B cell (primary cell): Measurements from ENCODE around the gene KIF25. TPM values are rescaled to one million over a fixed set of nuclear protein-coding genes. Genes with fewer than 3 reads are reported as not detected.

Experiments used
- ATAC-seq: fragments of 200-7000 bp; cut with Tn5 transposase; one replicate; pipeline ENCODE4 v1.10.0; 2021; ENCODE audit warnings: low read depth, mild to moderate bottlenecking, moderate number of reproducible peaks, moderate library complexity
- CTCF ChIA-PET: fragments of 350-600 bp; sonication (Branson Sonifier 250); formaldehyde crosslinking; loops from one replicate; lab custom pipeline; 2021; ENCODE audit warnings: antibody characterized with exemption, inconsistent platforms; lab: Charles Lee
- POLR2A ChIA-PET: fragments of 350-600 bp; sonication (Branson Sonifier 250); formaldehyde crosslinking; loops from one replicate; lab custom pipeline; 2021; ENCODE audit warnings: antibody characterized with exemption; lab: Charles Lee
- DNase-seq: peaks from one replicate; pipeline ENCODE4 v3.0.0; 2013
- H2AFZ ChIP-seq: 2 replicates; pipeline ENCODE4 v1.6.1; 2012; ENCODE audit warnings: mild to moderate bottlenecking, low read depth, low read length; ENCODE audit not compliant: insufficient read depth, poor library complexity, severe bottlenecking
- H3K27ac ChIP-seq, 2 donors: 1 replicate in 1 of 2; 2 replicates in 1 of 2; pipeline ENCODE4 v1.5.1; 2012 to 2013; ENCODE audit warnings: low read length in 2 of 2, mild to moderate bottlenecking in 2 of 2, moderate library complexity in 1 of 2
- H3K27me3 ChIP-seq, 4 experiments: fragments of 200-600 bp in 1 of 4; sonication (generic) in 1 of 4; replicated peaks in 1 of 4; 1 replicate in 2 of 4; 2 replicates in 2 of 4; pipeline versions ENCODE4 v1.6.1 to v1.7.0; 2013 to 2016; ENCODE audit warnings: low read length in 3 of 4, mild to moderate bottlenecking in 2 of 4, mixed read lengths in 1 of 4, moderate library complexity in 1 of 4; ENCODE audit not compliant: insufficient read depth in 4 of 4, control insufficient read depth in 3 of 4; ENCODE audit errors: control extremely low read depth in 1 of 4
- H3K36me3 ChIP-seq, 2 experiments: replicated peaks in 1 of 2; 1 replicate in 1 of 2; 2 replicates in 1 of 2; pipeline versions ENCODE4 v1.6.1 to v1.7.1; 2013; ENCODE audit warnings: low read length in 1 of 2; ENCODE audit not compliant: insufficient read depth in 2 of 2, control insufficient read depth in 1 of 2; ENCODE audit errors: control extremely low read depth in 1 of 2, extremely low read depth in 1 of 2
- H3K4me1 ChIP-seq, 2 donors: fragments of 200-600 bp in 1 of 2; sonication (generic) in 1 of 2; 1 replicate in 1 of 2; 2 replicates in 1 of 2; pipeline versions ENCODE4 v1.5.1 to v1.6.1; 2013 to 2017; ENCODE audit warnings: low read length in 2 of 2; ENCODE audit not compliant: control insufficient read depth in 2 of 2, insufficient read depth in 2 of 2
- H3K4me2 ChIP-seq: replicated peaks from 2 replicates; pipeline ENCODE3; 2012; ENCODE audit warnings: mild to moderate bottlenecking, low read depth, low read length; ENCODE audit not compliant: poor library complexity, severe bottlenecking
- H3K4me3 ChIP-seq, 5 experiments: fragments of 200-600 bp in 1 of 5; sonication (generic) in 1 of 5; 1 replicate in 3 of 5; 2 replicates in 2 of 5; pipeline versions ENCODE4 v1.5.1 to v1.7.0; 2011 to 2016; ENCODE audit warnings: low read length in 4 of 5, mild to moderate bottlenecking in 4 of 5, low read depth in 2 of 5, control low read depth in 1 of 5, moderate library complexity in 1 of 5; ENCODE audit not compliant: insufficient read depth in 1 of 5; ENCODE audit errors: control extremely low read depth in 1 of 5, extremely low read depth in 1 of 5
- H3K79me2 ChIP-seq: fragments of 200-600 bp; sonication (generic); one replicate; pipeline ENCODE4 v1.6.0; 2016; ENCODE audit warnings: low read length; ENCODE audit not compliant: control insufficient read depth, insufficient read depth
- H3K9ac ChIP-seq: fragments of 200-600 bp; sonication (generic); 2 replicates; pipeline ENCODE4 v1.6.1; 2017; ENCODE audit warnings: mild to moderate bottlenecking, low read length, moderate library complexity
- H3K9me3 ChIP-seq, 3 donors: one replicate each; pipeline versions ENCODE4 v1.6.1 to v1.7.1; 2013; ENCODE audit warnings: low read length in 2 of 3; ENCODE audit not compliant: control insufficient read depth in 2 of 3, insufficient read depth in 1 of 3; ENCODE audit errors: control extremely low read depth in 1 of 3
- H4K20me1 ChIP-seq: 2 replicates; pipeline ENCODE4 v1.6.0; 2012; ENCODE audit warnings: mild to moderate bottlenecking, low read length; ENCODE audit not compliant: insufficient read depth, control insufficient read depth, poor library complexity, severe bottlenecking
- H3K27ac Mint-ChIP-seq: one replicate; pipeline ENCODE4 v1.8.0; 2021; ENCODE audit warnings: mixed read lengths
- H3K27me3 Mint-ChIP-seq: one replicate; pipeline ENCODE4 v1.8.0; 2021; ENCODE audit warnings: mixed read lengths
- H3K4me1 Mint-ChIP-seq: one replicate; pipeline ENCODE4 v1.8.0; 2021; ENCODE audit warnings: mixed read lengths
- H3K4me3 Mint-ChIP-seq: one replicate; pipeline ENCODE4 v1.8.0; 2021; ENCODE audit warnings: mixed read lengths
- H3K9me3 Mint-ChIP-seq: one replicate; pipeline ENCODE4 v1.8.0; 2022; ENCODE audit warnings: mixed read lengths; ENCODE audit not compliant: insufficient read depth
- EZH2 ChIP-seq: IDR thresholded peaks from 2 replicates; pipeline ENCODE4 v1.6.1; 2012; ENCODE audit warnings: borderline replicate concordance, low read depth, mild to moderate bottlenecking, moderate library complexity, low read length; ENCODE audit not compliant: insufficient read depth, poor library complexity, severe bottlenecking
- WGBS: methylation state at CpG from one replicate; pipeline ENCODE4 v1.1.5; 2013; ENCODE audit warnings: missing lambda C conversion rate; ENCODE audit not compliant: insufficient coverage; 5-methylcytosine and 5-hydroxymethylcytosine counted together
- intact Hi-C: fragments of 100-400 bp; cut with micrococcal nuclease; formaldehyde crosslinking; loops from one replicate; pipeline ENCODE4 v1.10.0; 2022
- polyA plus RNA-seq: library from polyadenylated mRNA; depleted of rRNA; stranded (reverse); fragments of >200 nt; gene quantifications from 2 replicates; pipeline ENCODE4 v1.2.3, GENCODE V29; 2012
- total RNA-seq, 2 donors: library from RNA; stranded (reverse); fragments of 120-200 nt in 1 of 2; gene quantifications; 1 replicate in 1 of 2; 2 replicates in 1 of 2; pipeline versions ENCODE4 v1.2.3 to v1.2.4, GENCODE V29; 2013 to 2022
- TF ChIP-seq, protein P1 (sequence below): fragments of 200-600 bp; IDR thresholded peaks from one replicate; pipeline ENCODE4 v1.8.0; 2022; ENCODE audit warnings: antibody characterized with exemption, mild to moderate bottlenecking

KIF25 gene
- total and polyA plus RNA-seq, 2 donors (not counting 1 experiment from before 2014, with no cell fraction given), result not detected

GRCh38 chr6:168089186-168090063 is 92.0 kb downstream of the KIF25 start:
- Mint-ChIP-seq H3K4me1 (no peaks in the 10 kb centered on the region), H3K9me3 (peaks cover 5% of the 10 kb centered on the region), H3K27ac (no peak overlapping the region), H3K27me3 (no peaks in the 10 kb centered on the region), H3K4me3 (no peak overlapping the region)
- H2AFZ ChIP-seq, result no peak overlapping the region
- ATAC-seq, result no peak
- no peak for DNase-seq
- H3K9me3 ChIP-seq, result peaks cover 0 to 40% (median 4%) of the 10 kb centered on the region in 3 donors
- H3K4me1 ChIP-seq, result no peaks in the 10 kb centered on the region
- H3K79me2 ChIP-seq, result no peaks in the 10 kb centered on the region
- H3K27ac ChIP-seq, result no peak overlapping the region
- TF ChIP-seq EZH2, result no peak
- TF ChIP-seq, protein P1, sequence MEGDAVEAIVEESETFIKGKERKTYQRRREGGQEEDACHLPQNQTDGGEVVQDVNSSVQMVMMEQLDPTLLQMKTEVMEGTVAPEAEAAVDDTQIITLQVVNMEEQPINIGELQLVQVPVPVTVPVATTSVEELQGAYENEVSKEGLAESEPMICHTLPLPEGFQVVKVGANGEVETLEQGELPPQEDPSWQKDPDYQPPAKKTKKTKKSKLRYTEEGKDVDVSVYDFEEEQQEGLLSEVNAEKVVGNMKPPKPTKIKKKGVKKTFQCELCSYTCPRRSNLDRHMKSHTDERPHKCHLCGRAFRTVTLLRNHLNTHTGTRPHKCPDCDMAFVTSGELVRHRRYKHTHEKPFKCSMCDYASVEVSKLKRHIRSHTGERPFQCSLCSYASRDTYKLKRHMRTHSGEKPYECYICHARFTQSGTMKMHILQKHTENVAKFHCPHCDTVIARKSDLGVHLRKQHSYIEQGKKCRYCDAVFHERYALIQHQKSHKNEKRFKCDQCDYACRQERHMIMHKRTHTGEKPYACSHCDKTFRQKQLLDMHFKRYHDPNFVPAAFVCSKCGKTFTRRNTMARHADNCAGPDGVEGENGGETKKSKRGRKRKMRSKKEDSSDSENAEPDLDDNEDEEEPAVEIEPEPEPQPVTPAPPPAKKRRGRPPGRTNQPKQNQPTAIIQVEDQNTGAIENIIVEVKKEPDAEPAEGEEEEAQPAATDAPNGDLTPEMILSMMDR, result no peak
- H3K27me3 ChIP-seq, result no peaks in the 10 kb centered on the region
- H3K4me3 ChIP-seq, result no peak overlapping the region
- 85% methylated on average over 34 of the region's 34 CpGs for WGBS
- no peaks in the 10 kb centered on the region for H4K20me1 ChIP-seq
- ChIA-PET POLR2A (no interaction called here), CTCF (no interaction called here)
- H3K4me2 ChIP-seq, result no peak overlapping the region
- intact Hi-C loops, result no loop called here
- no peak overlapping the region for H3K9ac ChIP-seq
- H3K36me3 ChIP-seq, result no peaks in the 10 kb centered on the region

DNA sequence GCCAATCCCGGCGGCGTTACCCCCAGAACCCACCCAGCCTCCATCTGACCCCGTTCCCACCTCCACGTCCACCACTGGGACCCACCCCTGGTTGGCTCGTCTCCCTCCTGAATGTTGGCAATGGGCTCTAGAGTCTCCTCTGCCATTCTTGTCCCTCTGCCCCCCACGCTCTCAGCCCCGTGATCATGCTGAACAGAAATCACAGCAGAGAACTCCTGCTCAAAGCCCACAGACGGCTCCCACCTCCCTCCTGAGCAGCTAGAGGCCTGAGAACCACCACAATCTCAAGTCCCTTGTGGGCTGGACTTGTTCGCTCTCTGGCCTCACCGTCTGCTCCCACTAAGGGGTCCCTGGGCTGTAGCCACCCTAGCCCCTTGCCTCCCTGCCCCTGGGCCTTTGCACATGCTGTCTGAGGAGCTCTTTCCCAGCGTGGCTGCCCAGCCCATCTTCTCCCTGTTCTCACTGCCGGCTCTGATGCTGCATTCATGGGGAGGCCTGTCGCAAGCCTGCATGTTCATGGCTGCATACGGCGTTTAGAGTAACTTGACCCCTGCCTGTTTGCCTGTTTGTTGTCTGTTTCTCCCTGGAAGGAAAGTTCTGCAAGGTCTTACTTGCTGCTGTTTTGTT is 92.7 kb downstream of the KIF25 start:
- intact Hi-C loops, result no loop called here
- H3K4me1 ChIP-seq, result no peaks in the 10 kb centered on the region
- H4K20me1 ChIP-seq, result no peaks in the 10 kb centered on the region
- peaks cover 0 to 40% (median 4%) of the 10 kb centered on the region in 3 donors for H3K9me3 ChIP-seq
- H3K9me3 Mint-ChIP-seq, result peaks cover 5% of the 10 kb centered on the region
- no peak overlapping the region for H3K4me2 ChIP-seq
- DNase-seq, result no peak
- no peak overlapping the region for H3K4me3 Mint-ChIP-seq
- no peak overlapping the region for H3K4me3 ChIP-seq
- ChIA-PET POLR2A (no interaction called here), CTCF (no interaction called here)
- H2AFZ ChIP-seq, result no peak overlapping the region
- no peak overlapping the region for H3K27ac Mint-ChIP-seq
- no peaks in the 10 kb centered on the region for H3K27me3 Mint-ChIP-seq
- WGBS, result 81% methylated on average over 16 of the region's 16 CpGs
- H3K4me1 Mint-ChIP-seq, result no peaks in the 10 kb centered on the region
- no peaks in the 10 kb centered on the region for H3K27me3 ChIP-seq
- no peak overlapping the region for H3K9ac ChIP-seq
- H3K36me3 ChIP-seq, result no peaks in the 10 kb centered on the region
- H3K27ac ChIP-seq, result no peak overlapping the region
- no peak for ATAC-seq
- H3K79me2 ChIP-seq, result no peaks in the 10 kb centered on the region
- TF ChIP-seq EZH2, result no peak
- TF ChIP-seq, protein P1, result no peak
